Measurements from ENCODE around the gene SMC4. TPM values are rescaled to one million over a fixed set of nuclear protein-coding genes. Genes with fewer than 3 reads are reported as not detected.
A peak's percentile ranks its signal among the peaks of the same experiment; 100 is the strongest.

The SMC4 gene
- total RNA-seq, 2 donors from 2014 or later, result 43.1 to 134 TPM

GRCh38 chr3:160482796-160483195 is 83.3 kb downstream of the SMC4 start:
- H3K27me3 ChIP-seq, result no peaks in the 10 kb centered on the region
- H3K36me3 ChIP-seq, result no peaks in the 10 kb centered on the region
- H3K4me1 ChIP-seq, result no peaks in the 10 kb centered on the region
- intact Hi-C loops (cut with DNase I), result loop anchor here (10.0 kb wide), 1 partner anchor 318 kb away; no protein-coding TSS in a partner anchor
- no peak for DNase-seq
- no peak overlapping the region for H3K9ac ChIP-seq (ENCODE audit: low read depth in 2 of 2, low read length in 2 of 2)
- TF ChIP-seq CTCF (IDR thresholded peaks at IDR 0.05), result no peak
- H3K9me3 ChIP-seq, result no peaks in the 10 kb centered on the region
- H3K27ac ChIP-seq, result no peak overlapping the region
- no peak overlapping the region for H3K4me3 ChIP-seq

Small RNA genes within 50 kb of the gene (microRNA-seq; reads per million reads assigned to microRNA genes)
- gene MIR15B (1,797 reads per million, percentile 83 among the genes with 10 or more reads in this experiment), gene MIR16-2 (367 reads per million, percentile 67 among the genes with 10 or more reads in this experiment)

Other genes starting within 250 kb of the SMC4 start
- gene C3orf80, start 174.2 kb upstream of the SMC4 start, total RNA-seq, result 1 to 10 TPM in 1 of 2 donors, under 1 TPM in 1; 0.72 to 1.9 TPM
- 10 to 100 TPM; 13.1 to 13.8 TPM for gene IFT80, start 425 bp upstream of the SMC4 start, total RNA-seq
- 10 to 100 TPM in 1 of 2 donors, 1 to 10 TPM in 1; 7.5 to 16.6 TPM for gene TRIM59, start 50.1 kb downstream of the SMC4 start, total RNA-seq
- gene KPNA4, start 165.9 kb downstream of the SMC4 start, total RNA-seq, result 10 to 100 TPM; 41.6 to 60.6 TPM